Psoas muscle (tissue), 8 donors: ENCODE measurements around the gene NDST3. TPM values are rescaled to one million over a fixed set of nuclear protein-coding genes. Genes with fewer than 3 reads are reported as not detected.

ENCODE experiments used
- ATAC-seq, 4 donors: fragments of 200-7000 bp; cut with Tn5 transposase; one replicate each; pipeline ENCODE4 v1.9.1; 2020; ENCODE audit warnings: moderate library complexity in 3 of 4, mild to moderate bottlenecking in 2 of 4
- DNase-seq, 2 donors: peaks; one replicate each; pipeline ENCODE4 v3.0.0-alpha.2; 2020
- H3K27ac ChIP-seq: fragments of 200-600 bp; one replicate; pipeline ENCODE4 v1.8.0; 2022
- H3K27me3 ChIP-seq, 3 donors: fragments of 200-600 bp in 1 of 3; one replicate each; pipeline versions ENCODE4 v1.6.1 to v1.8.0; 2013 to 2022; ENCODE audit warnings: low read length in 2 of 3, mild to moderate bottlenecking in 2 of 3, moderate library complexity in 1 of 3; ENCODE audit not compliant: insufficient read depth in 3 of 3
- H3K36me3 ChIP-seq, 2 donors: fragments of 200-600 bp in 1 of 2; one replicate each; pipeline versions ENCODE4 v1.6.1 to v1.8.0; 2013 to 2022; ENCODE audit warnings: low read depth in 1 of 2, mild to moderate bottlenecking in 1 of 2, moderate library complexity in 1 of 2; ENCODE audit not compliant: insufficient read depth in 1 of 2
- H3K4me1 ChIP-seq: fragments of 200-600 bp; one replicate; pipeline ENCODE4 v1.8.0; 2022
- H3K4me3 ChIP-seq: fragments of 200-600 bp; one replicate; pipeline ENCODE4 v1.8.0; 2022; ENCODE audit warnings: mild to moderate bottlenecking
- H3K9me3 ChIP-seq: fragments of 200-600 bp; one replicate; pipeline ENCODE4 v1.8.0; 2022
- WGBS, 3 donors: extraction: QIAGEN DNeasy Blood & Tissue Kit; methylation state at CpG; one replicate each; pipeline versions ENCODE4 v1.1.6 to v1.1.7; 2013; 5-methylcytosine and 5-hydroxymethylcytosine counted together
- intact Hi-C, 2 donors: fragments of 100-400 bp; cut with DNase I; formaldehyde crosslinking; loops; one replicate each; pipeline versions ENCODE4 v1.11.0 to v1.14.2; 2022
- polyA plus RNA-seq, 3 donors: library from polyadenylated mRNA; stranded (reverse); fragments of 200-250 nt; gene quantifications; one replicate each; pipeline ENCODE4 v1.2.3, GENCODE V29; 2013
- total RNA-seq, 4 donors: library from RNA; stranded (reverse); fragmentation: NEBNext Ultra II Directional in 2 of 4; extraction: Animal tissue kit (Norgen Biotek cat#: 25700) in 2 of 4; gene quantifications; one replicate each; pipeline versions ENCODE4 v1.2.1 to v1.2.4, GENCODE V29; 2021 to 2023
- TF ChIP-seq, protein P1 (sequence below): fragments of 200-600 bp; IDR thresholded peaks from one replicate; pipeline ENCODE4 v1.8.0; 2022; ENCODE audit warnings: antibody characterized with exemption
- donor health status: healthy with polysubstance abuse.
- donor health status: DM: no; HTN: no; CAD: no; lungs with moderate emphysema.
- donor health status: Bipolar disorder and iron deficiency.
- donor health status: healthy.
- donor health status: DM: yes; HTN: yes; CAD: no.
- donor health status: DM: no; HTN: no; CAD: no.
- donor health status: DM: no; HTN: no; CAD: no.
- donor health status: DM: yes; HTN: yes; CAD: no.

NDST3 gene
- total and polyA plus RNA-seq, 7 donors = not detected

DNA sequence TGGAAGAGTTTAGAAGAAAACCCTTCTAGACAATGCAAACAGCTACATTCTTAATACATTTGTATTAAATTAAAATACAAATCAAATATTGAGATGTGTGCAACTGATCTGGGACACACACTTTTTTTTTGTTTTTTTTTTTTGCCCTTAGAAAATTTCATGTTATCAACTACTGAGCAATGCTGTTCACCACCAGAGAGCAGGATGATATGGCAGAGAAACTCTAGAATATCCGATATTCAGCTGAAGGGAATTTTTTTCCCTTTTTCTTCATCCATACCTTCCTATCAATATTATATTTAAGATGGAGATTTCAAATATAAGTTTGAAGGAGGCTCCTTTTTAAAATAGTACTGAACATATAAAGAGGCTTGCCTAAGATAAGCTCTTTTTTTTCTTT, 1.0 kb downstream of the NDST3 start:
- Histone ChIP-seq H3K27me3 (peaks cover 3 to 38% (median 10%) of the 10 kb centered on the region in 3 donors), H3K4me3 (no peak overlapping the region), H3K27ac (no peak overlapping the region), H3K4me1 (no peaks in the 10 kb centered on the region), H3K9me3 (no peaks in the 10 kb centered on the region), H3K36me3 (no peaks in the 10 kb centered on the region)
- intact Hi-C loops = no loop called here
- 69 to 88% (median 84%) methylated on average over 1 of the region's 1 CpG for WGBS, 3 donors
- ATAC-seq (no peak), DNase-seq (no peak)
- TF ChIP-seq, protein P1, sequence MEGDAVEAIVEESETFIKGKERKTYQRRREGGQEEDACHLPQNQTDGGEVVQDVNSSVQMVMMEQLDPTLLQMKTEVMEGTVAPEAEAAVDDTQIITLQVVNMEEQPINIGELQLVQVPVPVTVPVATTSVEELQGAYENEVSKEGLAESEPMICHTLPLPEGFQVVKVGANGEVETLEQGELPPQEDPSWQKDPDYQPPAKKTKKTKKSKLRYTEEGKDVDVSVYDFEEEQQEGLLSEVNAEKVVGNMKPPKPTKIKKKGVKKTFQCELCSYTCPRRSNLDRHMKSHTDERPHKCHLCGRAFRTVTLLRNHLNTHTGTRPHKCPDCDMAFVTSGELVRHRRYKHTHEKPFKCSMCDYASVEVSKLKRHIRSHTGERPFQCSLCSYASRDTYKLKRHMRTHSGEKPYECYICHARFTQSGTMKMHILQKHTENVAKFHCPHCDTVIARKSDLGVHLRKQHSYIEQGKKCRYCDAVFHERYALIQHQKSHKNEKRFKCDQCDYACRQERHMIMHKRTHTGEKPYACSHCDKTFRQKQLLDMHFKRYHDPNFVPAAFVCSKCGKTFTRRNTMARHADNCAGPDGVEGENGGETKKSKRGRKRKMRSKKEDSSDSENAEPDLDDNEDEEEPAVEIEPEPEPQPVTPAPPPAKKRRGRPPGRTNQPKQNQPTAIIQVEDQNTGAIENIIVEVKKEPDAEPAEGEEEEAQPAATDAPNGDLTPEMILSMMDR = no peak

DNA sequence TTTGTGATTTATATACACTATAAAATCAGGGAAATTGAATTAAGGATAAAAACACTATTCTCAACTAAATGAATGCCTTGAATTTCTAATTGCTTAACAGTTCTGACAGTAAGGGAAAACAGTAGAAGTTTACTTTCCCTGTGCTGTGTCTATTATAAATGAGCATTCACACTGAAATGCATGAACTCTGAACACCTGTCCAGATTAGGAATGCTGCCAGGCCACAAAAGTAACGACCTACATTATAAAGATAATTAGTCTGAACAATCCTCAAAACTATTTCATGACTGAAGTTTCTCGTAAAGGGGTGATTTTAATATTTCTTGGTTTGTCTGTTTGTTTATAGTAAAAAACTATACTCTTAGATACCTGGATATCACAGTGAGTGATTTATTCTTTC, 2.0 kb downstream of the NDST3 start:
- H3K27ac ChIP-seq = no peak overlapping the region
- 46 to 47% (median 47%) methylated on average over 2 of the region's 2 CpGs for WGBS, 3 donors
- DNase-seq (no peak), ATAC-seq (no peak)
- H3K4me3 ChIP-seq = no peak overlapping the region
- no peaks in the 10 kb centered on the region for H3K36me3 ChIP-seq
- no peaks in the 10 kb centered on the region for H3K9me3 ChIP-seq
- TF ChIP-seq, protein P1 = no peak
- peaks cover 3 to 36% (median 10%) of the 10 kb centered on the region in 3 donors for H3K27me3 ChIP-seq
- intact Hi-C loops = no loop called here
- no peaks in the 10 kb centered on the region for H3K4me1 ChIP-seq

DNA sequence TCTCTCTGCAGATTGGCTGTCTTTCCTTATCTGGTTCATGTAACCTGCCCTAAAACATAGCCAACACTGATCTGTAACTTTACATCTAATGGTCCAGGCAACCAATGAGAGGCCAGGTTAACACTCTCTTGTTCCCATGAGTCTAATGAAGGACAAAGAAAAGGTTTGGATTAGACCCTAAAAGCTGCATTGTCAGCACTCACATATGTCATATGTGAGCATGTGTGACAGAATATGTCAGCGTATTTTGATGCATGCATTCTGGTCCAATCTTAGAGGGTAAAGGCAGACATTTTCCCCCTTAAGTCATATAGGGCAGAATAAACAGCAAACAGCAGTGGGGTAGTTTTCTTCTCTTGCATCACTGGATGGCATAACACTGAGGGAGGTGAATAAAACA, 3.7 kb downstream of the NDST3 start:
- ATAC-seq = no peak
- Histone ChIP-seq H3K4me1 (no peaks in the 10 kb centered on the region), H3K27ac (no peak overlapping the region), H3K27me3 (peaks cover 3 to 21% (median 7%) of the 10 kb centered on the region in 3 donors), H3K9me3 (no peaks in the 10 kb centered on the region), H3K4me3 (no peak overlapping the region), H3K36me3 (no peaks in the 10 kb centered on the region)
- TF ChIP-seq, protein P1 = no peak
- intact Hi-C loops = no loop called here
- 91 to 95% (median 92%) methylated on average over 1 of the region's 1 CpG for WGBS, 3 donors
- DNase-seq = no peak

DNA sequence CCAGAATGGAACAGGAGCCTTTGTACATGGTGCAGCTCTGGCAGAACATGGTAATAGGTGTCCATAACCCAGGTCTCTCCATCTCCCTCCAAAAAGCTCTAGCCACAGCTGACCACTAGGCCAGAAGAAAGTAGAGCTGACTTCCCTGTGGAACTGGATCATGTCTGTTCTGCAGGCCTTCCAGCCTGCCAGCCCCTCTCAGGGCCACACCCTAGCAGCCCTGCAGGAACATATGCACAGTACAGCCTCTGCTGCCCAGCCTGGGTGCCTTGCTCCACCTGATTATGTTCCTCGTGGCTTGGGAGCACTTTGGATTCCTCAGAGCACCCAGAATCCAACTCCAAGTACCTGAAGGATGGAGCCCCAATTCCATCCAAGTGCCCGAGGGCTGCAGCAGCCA, 12.0 kb downstream of the NDST3 start:
- no peaks in the 10 kb centered on the region for H3K4me1 ChIP-seq
- no peaks in the 10 kb centered on the region for H3K36me3 ChIP-seq
- DNase-seq (no peak), ATAC-seq (no peak)
- peaks cover 5% of the 10 kb centered on the region for H3K9me3 ChIP-seq
- H3K4me3 ChIP-seq = no peak overlapping the region
- H3K27me3 ChIP-seq = no peaks in the 10 kb centered on the region
- H3K27ac ChIP-seq = no peak overlapping the region
- TF ChIP-seq, protein P1 = no peak
- intact Hi-C loops = no loop called here
- 56 to 74% (median 67%) methylated on average over 2 of the region's 2 CpGs for WGBS, 3 donors

DNA sequence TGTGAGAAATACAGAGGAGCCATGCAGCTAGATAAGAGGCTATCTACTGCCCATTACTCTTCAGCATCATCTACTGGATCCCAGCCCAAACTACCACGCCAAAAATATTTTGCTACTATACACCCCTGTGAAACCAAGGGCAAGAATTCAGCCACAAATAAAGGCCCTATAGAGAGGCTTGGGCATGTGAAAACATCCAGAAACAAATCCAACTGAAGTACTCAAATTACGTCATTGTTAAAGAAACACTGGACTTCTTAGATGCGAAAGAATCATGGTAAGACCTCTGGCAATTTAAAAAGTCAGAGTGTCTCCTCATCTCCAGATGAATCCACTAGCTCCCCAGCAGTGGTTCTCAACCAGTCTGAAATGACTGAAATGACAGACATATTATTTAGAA, 12.8 kb downstream of the NDST3 start:
- H3K4me1 ChIP-seq = no peaks in the 10 kb centered on the region
- DNase-seq = no peak
- H3K36me3 ChIP-seq = no peaks in the 10 kb centered on the region
- TF ChIP-seq, protein P1 = no peak
- H3K27ac ChIP-seq = no peak overlapping the region
- no peak overlapping the region for H3K4me3 ChIP-seq
- ATAC-seq = no peak
- peaks cover 5% of the 10 kb centered on the region for H3K9me3 ChIP-seq
- intact Hi-C loops = no loop called here
- WGBS, 3 donors = 88 to 89% (median 89%) methylated on average over 3 of the region's 3 CpGs
- no peaks in the 10 kb centered on the region for H3K27me3 ChIP-seq
